ENCODE data around the gene CYCS. TPM values are rescaled to one million over a fixed set of nuclear protein-coding genes. Genes with fewer than 3 reads are reported as not detected.

CYCS gene
- polyA plus RNA-seq, 2 donors = 44.2 to 106 TPM

DNA sequence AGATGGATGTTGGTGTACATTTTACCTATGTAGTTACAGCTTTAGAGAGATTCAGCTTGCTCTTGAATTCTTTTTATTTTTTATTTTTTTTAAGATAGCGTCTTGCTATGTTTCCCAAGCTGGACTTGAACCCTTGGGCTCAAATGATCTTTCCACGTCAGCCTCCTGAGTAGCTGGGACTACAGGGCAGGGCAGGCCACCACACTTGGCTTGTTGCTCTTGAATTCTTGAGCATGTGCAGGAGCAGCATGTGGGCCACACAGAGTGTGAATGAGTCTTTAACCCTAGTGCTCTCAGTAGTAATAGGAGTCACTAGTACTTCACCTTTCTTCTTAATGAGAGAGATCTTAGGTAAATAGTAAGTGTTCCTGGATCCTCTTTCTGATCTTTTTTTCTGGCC is 26.7 kb upstream of the CYCS start:
- no peak overlapping the region for H3K27ac ChIP-seq (ENCODE audit: low read depth in 2 of 2, low read length in 1 of 2)
- no peaks in the 10 kb centered on the region for H3K4me1 ChIP-seq (ENCODE audit: control insufficient read depth in 2 of 2, insufficient read depth in 2 of 2, low read length in 1 of 2)
- no peaks in the 10 kb centered on the region for H3K36me3 ChIP-seq (ENCODE audit: control insufficient read depth in 2 of 2, insufficient read depth in 2 of 2, low read length in 1 of 2)
- no peaks in the 10 kb centered on the region for H3K27me3 ChIP-seq (ENCODE audit: control insufficient read depth in 1 of 2, insufficient read depth in 2 of 2, low read length in 2 of 2)
- WGBS, 2 donors = 90 to 92% methylated on average over 2 of the region's 2 CpGs
- no peaks in the 10 kb centered on the region for H3K9me3 ChIP-seq (ENCODE audit: control insufficient read depth in 2 of 2, insufficient read depth in 1 of 2, low read depth in 1 of 2, low read length in 1 of 2)
- H3K4me3 ChIP-seq (ENCODE audit: low read depth in 1 of 2, low read length in 2 of 2) = no peak overlapping the region

DNA sequence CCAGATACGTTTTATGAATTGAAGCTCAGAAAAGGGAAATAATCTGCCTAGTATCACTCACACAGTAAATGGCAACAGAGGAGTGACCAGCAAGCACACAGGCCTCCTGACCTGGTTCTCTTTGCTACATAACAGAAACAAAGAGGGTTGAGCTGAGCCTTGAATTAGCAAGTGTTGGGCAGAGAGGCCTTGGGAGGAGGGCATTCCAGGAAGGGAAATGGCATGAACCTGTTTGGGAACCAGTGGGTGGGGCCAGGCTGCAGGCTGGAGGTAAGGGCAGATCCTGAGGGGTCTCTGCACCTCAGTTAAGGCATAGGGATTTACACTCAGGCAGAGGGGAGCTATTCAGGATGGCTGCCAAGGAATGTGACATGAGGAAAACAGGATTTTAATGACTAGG is 24.8 kb upstream of the CYCS start:
- no peak overlapping the region for H3K4me3 ChIP-seq (ENCODE audit: low read depth in 1 of 2, low read length in 2 of 2)
- no peaks in the 10 kb centered on the region for H3K4me1 ChIP-seq (ENCODE audit: control insufficient read depth in 2 of 2, insufficient read depth in 2 of 2, low read length in 1 of 2)
- 92% methylated on average over 1 of the region's 1 CpG for WGBS, 2 donors
- H3K27me3 ChIP-seq (ENCODE audit: control insufficient read depth in 1 of 2, insufficient read depth in 2 of 2, low read length in 2 of 2) = no peaks in the 10 kb centered on the region
- H3K36me3 ChIP-seq (ENCODE audit: control insufficient read depth in 2 of 2, insufficient read depth in 2 of 2, low read length in 1 of 2) = no peaks in the 10 kb centered on the region
- no peak overlapping the region for H3K27ac ChIP-seq (ENCODE audit: low read depth in 2 of 2, low read length in 1 of 2)
- H3K9me3 ChIP-seq (ENCODE audit: control insufficient read depth in 2 of 2, insufficient read depth in 1 of 2, low read depth in 1 of 2, low read length in 1 of 2) = no peaks in the 10 kb centered on the region

DNA sequence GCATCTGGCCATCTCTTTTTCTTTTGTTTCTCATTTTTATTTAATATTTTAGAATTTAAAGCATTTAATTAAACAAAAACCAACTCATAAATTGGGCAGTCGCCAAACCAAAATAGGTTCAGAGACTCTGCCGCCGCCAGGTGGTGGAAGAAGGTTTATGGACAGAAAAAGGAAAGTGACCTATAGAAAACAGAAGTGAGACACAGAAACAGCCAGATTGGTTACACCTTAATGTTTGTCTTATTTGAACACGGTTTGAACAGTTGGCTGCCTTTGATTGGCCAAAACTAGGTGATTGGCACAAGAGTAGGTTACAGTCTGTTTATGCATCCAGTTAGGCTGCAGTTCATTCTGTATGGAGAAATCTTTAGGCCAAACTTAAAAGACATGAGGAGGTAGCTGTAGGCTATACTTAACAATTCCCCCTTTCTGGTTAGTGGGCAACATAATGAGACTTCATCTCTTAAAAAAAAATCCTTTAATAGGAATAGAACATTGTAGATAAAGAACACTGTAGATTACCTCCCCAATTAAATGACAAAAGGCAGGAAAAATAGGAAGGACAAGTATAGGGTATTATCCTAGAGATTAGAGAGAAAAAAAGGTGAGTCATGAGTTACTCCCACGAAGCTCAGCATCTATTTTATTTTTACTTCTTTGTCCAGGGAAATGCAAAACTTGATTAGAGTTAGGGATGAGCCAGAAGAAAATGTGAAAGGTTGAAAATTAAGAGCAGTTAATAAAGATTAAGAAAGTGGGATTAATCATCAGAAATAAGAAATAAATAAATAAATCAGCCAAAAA is 23.9 kb upstream of the CYCS start:
- 83 to 91% methylated on average over 5 of the region's 5 CpGs for WGBS, 2 donors
- H3K4me3 ChIP-seq (ENCODE audit: low read depth in 1 of 2, low read length in 2 of 2) = no peak overlapping the region
- H3K4me1 ChIP-seq (ENCODE audit: control insufficient read depth in 2 of 2, insufficient read depth in 2 of 2, low read length in 1 of 2) = no peaks in the 10 kb centered on the region
- no peaks in the 10 kb centered on the region for H3K9me3 ChIP-seq (ENCODE audit: control insufficient read depth in 2 of 2, insufficient read depth in 1 of 2, low read depth in 1 of 2, low read length in 1 of 2)
- no peaks in the 10 kb centered on the region for H3K27me3 ChIP-seq (ENCODE audit: control insufficient read depth in 1 of 2, insufficient read depth in 2 of 2, low read length in 2 of 2)
- no peak overlapping the region for H3K27ac ChIP-seq (ENCODE audit: low read depth in 2 of 2, low read length in 1 of 2)
- no peaks in the 10 kb centered on the region for H3K36me3 ChIP-seq (ENCODE audit: control insufficient read depth in 2 of 2, insufficient read depth in 2 of 2, low read length in 1 of 2)

DNA sequence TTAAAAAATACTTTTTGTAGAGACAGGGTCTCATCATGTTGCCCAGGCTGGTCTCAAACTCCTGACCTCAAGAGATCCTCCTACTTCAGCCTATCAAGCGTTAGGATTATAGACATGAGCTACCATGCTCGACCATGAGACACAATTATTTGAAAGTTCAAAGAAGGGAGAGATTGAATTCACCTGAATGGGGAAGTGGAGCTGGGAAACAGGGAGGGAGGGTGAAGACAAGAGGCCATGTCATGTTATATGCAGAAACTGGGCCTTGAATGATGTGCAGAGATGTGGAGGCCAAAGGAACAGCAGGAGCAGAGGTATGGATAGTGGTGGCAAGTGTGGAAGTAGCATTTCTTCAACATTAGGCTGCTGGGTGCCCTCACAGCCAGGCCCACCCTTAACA is 18.7 kb upstream of the CYCS start:
- no peaks in the 10 kb centered on the region for H3K9me3 ChIP-seq (ENCODE audit: control insufficient read depth in 2 of 2, insufficient read depth in 1 of 2, low read depth in 1 of 2, low read length in 1 of 2)
- H3K4me3 ChIP-seq (ENCODE audit: low read depth in 1 of 2, low read length in 2 of 2) = no peak overlapping the region
- WGBS, 2 donors = 88 to 91% methylated on average over 2 of the region's 2 CpGs
- no peaks in the 10 kb centered on the region for H3K27me3 ChIP-seq (ENCODE audit: control insufficient read depth in 1 of 2, insufficient read depth in 2 of 2, low read length in 2 of 2)
- H3K27ac ChIP-seq (ENCODE audit: low read depth in 2 of 2, low read length in 1 of 2) = no peak overlapping the region
- H3K36me3 ChIP-seq (ENCODE audit: control insufficient read depth in 2 of 2, insufficient read depth in 2 of 2, low read length in 1 of 2) = no peaks in the 10 kb centered on the region
- H3K4me1 ChIP-seq (ENCODE audit: control insufficient read depth in 2 of 2, insufficient read depth in 2 of 2, low read length in 1 of 2) = no peaks in the 10 kb centered on the region

DNA sequence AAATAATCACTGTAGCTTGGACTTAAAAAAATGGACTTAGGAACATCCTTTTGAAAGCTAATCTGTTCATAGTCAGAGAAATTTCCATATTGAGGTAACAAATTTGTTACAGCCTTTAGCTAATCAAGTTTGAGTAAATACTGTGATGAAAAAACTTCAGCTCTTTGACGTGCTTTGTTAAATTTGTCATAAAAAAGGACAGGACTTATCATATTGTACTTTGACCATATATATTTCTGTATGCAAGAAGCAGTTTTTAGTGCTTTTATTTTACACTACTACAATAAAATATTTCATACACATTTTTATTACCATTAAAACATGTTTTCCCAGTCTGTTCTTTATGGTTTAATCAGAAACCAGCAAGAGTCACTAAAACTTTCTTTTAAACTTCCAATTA is 14.5 kb upstream of the CYCS start:
- 72 to 81% methylated on average over 1 of the region's 1 CpG for whole genome bisulfite sequencing, 2 donors
- H3K27me3 ChIP-seq (ENCODE audit: control insufficient read depth in 1 of 2, insufficient read depth in 2 of 2, low read length in 2 of 2) = no peaks in the 10 kb centered on the region
- no peaks in the 10 kb centered on the region for H3K36me3 ChIP-seq (ENCODE audit: control insufficient read depth in 2 of 2, insufficient read depth in 2 of 2, low read length in 1 of 2)
- H3K27ac ChIP-seq (ENCODE audit: low read depth in 2 of 2, low read length in 1 of 2) = no peak overlapping the region
- no peaks in the 10 kb centered on the region for H3K9me3 ChIP-seq (ENCODE audit: control insufficient read depth in 2 of 2, insufficient read depth in 1 of 2, low read depth in 1 of 2, low read length in 1 of 2)
- H3K4me3 ChIP-seq (ENCODE audit: low read depth in 1 of 2, low read length in 2 of 2) = no peak overlapping the region
- H3K4me1 ChIP-seq (ENCODE audit: control insufficient read depth in 2 of 2, insufficient read depth in 2 of 2, low read length in 1 of 2) = no peaks in the 10 kb centered on the region

DNA sequence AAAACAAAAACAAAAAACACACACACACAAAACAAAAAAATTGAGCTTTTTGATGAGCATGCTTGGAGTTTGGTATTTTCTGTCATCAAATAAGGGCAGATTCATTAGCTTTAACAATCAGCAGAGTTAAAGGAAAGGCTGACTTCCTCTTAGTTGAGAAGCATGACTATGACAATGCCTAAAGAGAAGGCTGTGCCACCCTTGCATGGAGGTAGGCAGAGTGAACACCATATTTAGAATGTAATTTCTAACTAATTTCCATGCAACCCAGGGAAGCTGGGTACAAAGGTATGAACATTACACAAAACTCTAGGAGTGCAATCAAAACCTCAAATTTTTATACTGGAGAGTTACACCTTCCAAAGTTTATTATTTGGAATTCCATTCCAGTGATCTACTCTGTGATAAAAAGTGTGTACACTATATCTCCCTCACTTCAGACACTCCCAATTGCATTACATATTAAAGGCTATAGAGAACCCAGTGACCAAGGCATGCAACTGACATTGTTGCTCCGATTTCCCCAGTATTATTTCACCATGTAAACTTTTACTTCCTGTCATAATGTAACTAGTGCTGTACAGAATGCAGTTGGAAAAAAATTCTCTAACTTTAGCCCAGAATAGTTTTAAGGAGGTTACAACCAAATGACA is 9.4 kb upstream of the CYCS start:
- no peaks in the 10 kb centered on the region for H3K36me3 ChIP-seq (ENCODE audit: control insufficient read depth in 2 of 2, insufficient read depth in 2 of 2, low read length in 1 of 2)
- no peak overlapping the region for H3K27ac ChIP-seq (ENCODE audit: low read depth in 2 of 2, low read length in 1 of 2)
- WGBS, 2 donors = 59 to 69% methylated on average over 1 of the region's 1 CpG
- H3K9me3 ChIP-seq (ENCODE audit: control insufficient read depth in 2 of 2, insufficient read depth in 1 of 2, low read depth in 1 of 2, low read length in 1 of 2) = no peaks in the 10 kb centered on the region
- H3K4me3 ChIP-seq (ENCODE audit: low read depth in 1 of 2, low read length in 2 of 2) = no peak overlapping the region
- no peaks in the 10 kb centered on the region for H3K27me3 ChIP-seq (ENCODE audit: control insufficient read depth in 1 of 2, insufficient read depth in 2 of 2, low read length in 2 of 2)
- no peaks in the 10 kb centered on the region for H3K4me1 ChIP-seq (ENCODE audit: control insufficient read depth in 2 of 2, insufficient read depth in 2 of 2, low read length in 1 of 2)

DNA sequence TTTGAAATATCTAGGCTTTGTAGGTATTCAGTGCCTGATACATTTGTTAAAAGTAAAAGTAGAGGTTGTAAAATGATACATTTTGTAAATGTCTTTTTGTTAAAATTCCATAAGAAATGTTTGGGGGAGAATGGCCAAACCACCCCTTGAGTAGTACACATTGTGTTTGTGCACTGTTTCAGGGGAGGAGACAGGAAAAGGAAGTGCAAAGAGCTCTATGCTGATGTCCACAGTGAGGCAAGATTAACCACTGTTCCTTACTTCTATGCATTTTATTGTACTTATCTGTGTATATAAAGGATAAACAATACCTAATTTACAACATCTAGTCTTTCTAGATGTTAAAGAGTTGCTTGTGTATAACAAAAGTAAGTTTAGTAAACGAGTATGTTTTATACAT is 7.4 kb upstream of the CYCS start:
- H3K4me3 ChIP-seq (ENCODE audit: low read depth in 1 of 2, low read length in 2 of 2) = no peak overlapping the region
- no peaks in the 10 kb centered on the region for H3K27me3 ChIP-seq (ENCODE audit: control insufficient read depth in 1 of 2, insufficient read depth in 2 of 2, low read length in 2 of 2)
- H3K27ac ChIP-seq (ENCODE audit: low read depth in 2 of 2, low read length in 1 of 2) = no peak overlapping the region
- 75 to 83% methylated on average over 1 of the region's 1 CpG for WGBS, 2 donors
- no peaks in the 10 kb centered on the region for H3K4me1 ChIP-seq (ENCODE audit: control insufficient read depth in 2 of 2, insufficient read depth in 2 of 2, low read length in 1 of 2)
- H3K9me3 ChIP-seq (ENCODE audit: control insufficient read depth in 2 of 2, insufficient read depth in 1 of 2, low read depth in 1 of 2, low read length in 1 of 2) = no peaks in the 10 kb centered on the region
- no peaks in the 10 kb centered on the region for H3K36me3 ChIP-seq (ENCODE audit: control insufficient read depth in 2 of 2, insufficient read depth in 2 of 2, low read length in 1 of 2)

DNA sequence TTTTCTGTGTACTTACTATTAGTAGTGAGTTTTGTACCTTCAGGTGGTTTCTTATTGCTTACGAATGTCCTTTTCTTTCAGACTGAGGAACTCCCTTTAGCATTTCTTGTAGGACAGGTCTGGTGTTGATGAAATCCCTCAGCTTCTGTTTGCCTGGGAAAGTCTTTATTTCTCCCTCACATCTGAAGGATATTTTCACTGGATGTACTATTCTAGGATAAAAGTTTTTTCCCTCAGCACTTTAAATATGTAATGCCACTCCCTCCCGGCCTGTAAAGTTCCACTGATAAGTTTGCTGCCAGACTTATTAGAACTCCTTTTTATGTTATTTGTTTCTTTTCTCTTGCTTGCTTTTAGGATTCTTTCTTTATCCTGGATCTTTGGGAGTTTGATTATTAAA is 1.7 kb upstream of the CYCS start:
- H3K27ac ChIP-seq (ENCODE audit: low read depth in 2 of 2, low read length in 1 of 2) = no peak overlapping the region
- no peak overlapping the region for H3K4me3 ChIP-seq (ENCODE audit: low read depth in 1 of 2, low read length in 2 of 2)
- WGBS, 2 donors = 46 to 64% methylated on average over 2 of the region's 2 CpGs
- H3K27me3 ChIP-seq (ENCODE audit: control insufficient read depth in 1 of 2, insufficient read depth in 2 of 2, low read length in 2 of 2) = no peaks in the 10 kb centered on the region
- H3K9me3 ChIP-seq (ENCODE audit: control insufficient read depth in 2 of 2, insufficient read depth in 1 of 2, low read depth in 1 of 2, low read length in 1 of 2) = no peaks in the 10 kb centered on the region
- H3K36me3 ChIP-seq (ENCODE audit: control insufficient read depth in 2 of 2, insufficient read depth in 2 of 2, low read length in 1 of 2) = peaks cover 0 to 8% of the 10 kb centered on the region in 2 donors
- H3K4me1 ChIP-seq (ENCODE audit: control insufficient read depth in 2 of 2, insufficient read depth in 2 of 2, low read length in 1 of 2) = no peaks in the 10 kb centered on the region

DNA sequence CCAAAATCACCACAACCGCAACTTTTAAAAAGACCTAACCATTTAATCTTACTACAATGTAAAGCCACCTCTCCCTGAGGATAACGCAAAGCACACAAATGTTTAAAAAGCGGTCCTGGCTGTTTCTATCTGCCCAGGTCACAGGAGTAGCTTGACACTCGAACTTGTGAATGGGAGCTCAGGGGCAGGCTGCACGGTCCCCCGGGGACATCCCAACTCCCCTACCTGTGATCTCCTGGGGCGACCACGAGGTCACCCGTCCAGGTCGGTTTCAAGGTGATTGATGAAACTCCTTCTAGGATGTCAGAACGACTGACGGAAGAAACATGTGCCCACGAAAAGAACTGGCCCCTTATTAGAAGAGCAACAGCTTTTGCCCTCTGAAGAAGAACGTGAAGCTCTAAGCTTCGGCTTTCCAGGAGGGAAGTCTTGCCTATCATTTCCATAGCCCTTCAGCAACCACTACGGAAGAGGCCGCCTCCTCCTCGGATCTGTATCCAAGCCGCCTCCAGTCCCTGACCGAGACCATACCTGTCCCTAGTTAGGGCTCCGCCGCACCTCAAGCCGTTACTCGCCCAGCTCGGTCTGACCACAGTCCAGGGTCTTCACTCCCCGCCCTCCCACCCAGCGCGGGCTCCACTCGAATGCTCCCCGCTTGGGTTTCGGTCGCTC is 459 bp downstream of the CYCS start:
- H3K4me1 ChIP-seq (ENCODE audit: control insufficient read depth in 2 of 2, insufficient read depth in 2 of 2, low read length in 1 of 2) = no peaks in the 10 kb centered on the region
- peaks cover 2 to 16% of the 10 kb centered on the region in 2 donors for H3K36me3 ChIP-seq (ENCODE audit: control insufficient read depth in 2 of 2, insufficient read depth in 2 of 2, low read length in 1 of 2)
- H3K27ac ChIP-seq (ENCODE audit: low read depth in 2 of 2, low read length in 1 of 2) = peak overlapping the region; percentile 92 to 97
- H3K4me3 ChIP-seq (ENCODE audit: low read depth in 1 of 2, low read length in 2 of 2) = peak overlapping the region; percentile 74 to 87
- H3K27me3 ChIP-seq (ENCODE audit: control insufficient read depth in 1 of 2, insufficient read depth in 2 of 2, low read length in 2 of 2) = no peaks in the 10 kb centered on the region
- 0 to 1% methylated on average over 32 of the region's 32 CpGs for WGBS, 2 donors
- no peaks in the 10 kb centered on the region for H3K9me3 ChIP-seq (ENCODE audit: control insufficient read depth in 2 of 2, insufficient read depth in 1 of 2, low read depth in 1 of 2, low read length in 1 of 2)
